Measurements from ENCODE around the gene C8G.
A peak's percentile ranks its signal among the peaks of the same experiment; 100 is the strongest.

C8G gene
- 0 to 1.4 (median 1.0) reads per million in 9 experiments for total RNA-seq

DNA sequence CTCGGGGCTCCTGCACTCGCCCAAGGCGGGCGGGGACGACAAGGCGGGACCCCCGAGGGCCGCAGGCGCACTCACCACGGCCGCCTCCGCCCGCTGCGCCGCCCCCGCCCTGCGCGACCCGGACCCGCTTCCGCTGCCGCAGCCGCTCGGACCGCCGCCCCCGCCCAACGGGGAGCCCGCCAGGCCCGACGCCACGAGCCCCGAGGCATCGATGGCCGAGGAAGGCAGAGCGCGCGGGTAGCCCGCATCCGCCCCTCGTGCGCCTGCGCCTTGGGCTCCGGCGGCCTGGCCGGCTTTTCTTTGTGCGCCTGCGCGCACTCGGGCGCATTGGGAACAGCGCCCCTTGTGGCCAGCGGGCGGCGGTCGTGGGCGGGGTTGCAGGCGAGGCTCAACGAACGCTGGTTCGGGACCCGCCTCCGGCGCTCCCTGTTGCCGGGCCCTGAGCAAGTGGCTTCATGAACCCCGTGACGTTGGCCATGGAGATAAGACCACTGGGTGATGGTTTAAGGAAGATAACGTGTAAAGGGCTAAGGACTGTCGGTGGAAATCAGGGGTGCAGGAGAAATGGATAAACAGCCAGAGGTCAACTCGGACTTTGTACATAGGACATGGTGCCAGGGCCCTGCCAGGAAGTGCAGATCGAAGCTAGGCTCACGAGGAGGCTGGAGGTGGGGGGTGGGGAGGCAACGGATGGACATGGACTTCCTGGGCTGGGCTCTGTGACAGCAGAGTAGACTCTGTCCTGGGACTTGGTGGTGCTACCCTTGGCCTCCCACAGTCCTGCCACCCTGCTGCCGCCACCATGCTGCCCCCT is at the start of gene C8G, which contains the start of gene FBXW5:
TSS of gene C8G (plus strand) at position 725 of the 814 bp plus-strand sequence. CDS start at position 803, 78 bp downstream.
TSS of gene FBXW5 (minus strand) at position 220 of the 814 bp plus-strand sequence. CDS start 655 bp downstream, outside the sequence.
- H3K27me3 Mint-ChIP-seq: no peaks in the 10 kb centered on the region
- no peaks in the 10 kb centered on the region for H3K9me3 Mint-ChIP-seq
- H3K4me1 Mint-ChIP-seq (ENCODE audit: low read depth in 2 of 2): peaks cover 13 to 15% of the 10 kb centered on the region in 2 donors
- H3K27ac Mint-ChIP-seq: peak within 1 kb of the TSS; percentile 88 to 96
- DNase-seq: peak; percentile 90 to 96 (median 93)
- H3K36me3 Mint-ChIP-seq (ENCODE audit: insufficient read depth): peaks cover 45% of the 10 kb centered on the region
- peak within 1 kb of the TSS; percentile 78 to 84 for H3K4me3 Mint-ChIP-seq
- peak; percentile 84 for ATAC-seq (replicated peaks)

DNA sequence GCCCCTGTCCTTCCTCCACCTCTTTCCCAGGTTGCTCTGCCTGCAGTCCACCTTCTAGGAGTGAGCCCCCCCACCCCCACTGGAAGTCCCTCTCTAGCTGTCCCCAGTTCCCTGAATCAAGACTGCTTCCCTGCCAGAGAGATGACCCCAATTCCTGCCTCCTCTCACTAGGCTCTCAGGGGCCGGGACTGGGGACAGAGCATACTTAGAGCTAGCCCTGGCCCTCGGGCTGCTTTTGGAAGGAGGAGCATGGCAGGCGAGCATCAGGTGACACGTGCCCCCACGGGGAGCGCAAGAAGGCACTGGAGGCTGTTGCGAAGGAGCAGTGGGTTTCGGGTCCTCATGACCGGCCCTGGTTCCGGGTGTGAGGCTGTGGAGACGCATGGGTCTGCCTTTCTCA is 49.0 kb upstream of the C8G start:
- Mint-ChIP-seq H3K4me1 (ENCODE audit: low read depth in 2 of 2) (peaks cover 23 to 27% of the 10 kb centered on the region in 2 donors), H3K4me3 (no peak overlapping the region), H3K27ac (no peak overlapping the region), H3K9me3 (no peaks in the 10 kb centered on the region), H3K27me3 (no peaks in the 10 kb centered on the region), H3K36me3 (ENCODE audit: insufficient read depth) (peaks cover 34% of the 10 kb centered on the region)
- DNase-seq: no peak
- ATAC-seq (replicated peaks): no peak

DNA sequence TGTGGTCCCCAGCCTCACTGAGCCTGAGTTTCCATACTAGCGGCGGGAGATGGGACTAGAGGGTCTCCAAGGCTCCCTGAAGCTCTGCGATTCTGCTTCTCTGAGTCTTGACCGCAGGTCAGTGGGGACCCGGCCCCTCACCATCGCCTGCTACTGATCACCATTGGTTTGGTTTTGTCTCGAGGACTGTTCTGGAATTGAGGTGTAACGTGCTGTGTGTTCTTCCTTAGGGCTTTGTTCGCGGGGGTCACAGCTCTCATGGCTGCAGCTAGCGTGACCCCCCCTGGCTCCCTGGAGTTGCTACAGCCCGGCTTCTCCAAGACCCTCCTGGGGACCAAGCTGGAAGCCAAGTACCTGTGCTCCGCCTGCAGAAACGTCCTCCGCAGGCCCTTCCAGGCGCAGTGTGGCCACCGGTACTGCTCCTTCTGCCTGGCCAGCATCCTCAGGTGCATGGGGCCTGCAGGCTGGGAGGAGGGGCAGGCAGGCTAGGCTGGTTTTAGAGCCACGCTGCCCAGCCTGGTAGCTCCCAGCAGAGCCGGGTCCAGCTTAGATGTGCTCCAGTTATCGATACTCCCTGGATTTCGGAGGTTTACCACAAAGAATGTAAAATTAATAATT is 46.5 kb upstream of the C8G start:
- Mint-ChIP-seq H3K36me3 (ENCODE audit: insufficient read depth) (peaks cover 38% of the 10 kb centered on the region), H3K9me3 (no peaks in the 10 kb centered on the region), H3K27me3 (no peaks in the 10 kb centered on the region), H3K4me3 (no peak overlapping the region), H3K27ac (peak overlapping the region; percentile 29 to 68), H3K4me1 (ENCODE audit: low read depth in 2 of 2) (peaks cover 41 to 44% of the 10 kb centered on the region in 2 donors)
- ATAC-seq (replicated peaks) (no peak), DNase-seq (no peak)

DNA sequence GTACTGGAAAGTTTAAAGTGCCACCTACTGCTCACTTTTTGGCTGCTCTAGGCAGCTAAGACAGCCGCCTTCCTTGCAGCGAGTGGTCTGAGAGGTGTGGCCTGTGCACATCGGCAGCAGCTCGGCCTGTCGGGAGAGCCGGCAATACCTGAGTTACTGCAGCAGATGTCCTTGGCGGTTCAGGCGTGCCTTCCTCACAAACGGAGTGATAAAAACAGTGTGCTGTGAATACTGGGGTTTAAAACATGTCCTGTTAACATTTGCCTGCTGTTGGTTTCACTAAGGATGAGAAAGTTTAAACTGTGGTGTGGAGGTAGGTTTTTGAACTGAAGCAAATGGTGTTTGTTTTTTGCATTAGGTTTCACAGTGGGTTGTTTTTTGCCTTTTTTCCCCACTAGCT is 45.8 kb upstream of the C8G start:
- no peak overlapping the region for H3K4me3 Mint-ChIP-seq

DNA sequence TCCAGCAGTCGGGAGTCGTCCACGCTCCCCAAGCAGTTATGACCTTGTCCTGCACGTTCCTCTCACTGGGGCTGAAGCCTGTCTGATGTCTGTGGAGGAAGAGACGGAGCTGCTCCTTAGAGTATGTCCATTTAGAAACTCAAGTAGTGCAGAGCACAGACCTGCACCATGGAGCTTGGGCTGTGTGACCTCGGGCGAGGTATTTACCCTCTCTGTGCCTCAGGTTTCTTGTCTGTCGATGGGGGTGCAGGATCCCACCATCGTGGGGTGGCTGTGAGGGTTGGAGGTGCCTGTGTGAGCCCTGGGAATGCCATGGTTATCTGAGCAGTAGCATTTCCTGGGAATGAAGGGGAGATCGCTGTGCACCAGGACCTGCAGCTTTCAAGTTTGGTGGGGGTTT is 44.5 kb upstream of the C8G start:
- ATAC-seq (replicated peaks) (no peak), DNase-seq (no peak)
- Mint-ChIP-seq H3K4me1 (ENCODE audit: low read depth in 2 of 2) (peaks cover 33 to 35% of the 10 kb centered on the region in 2 donors), H3K9me3 (no peaks in the 10 kb centered on the region), H3K4me3 (peak overlapping the region; percentile 1 to 43), H3K27ac (peak overlapping the region; percentile 98 to 99), H3K27me3 (no peaks in the 10 kb centered on the region), H3K36me3 (ENCODE audit: insufficient read depth) (peaks cover 32% of the 10 kb centered on the region)

More for the DNA sequence above, 45.8 kb upstream of the C8G start:
- ATAC-seq (replicated peaks) (no peak), DNase-seq (no peak)
- H3K4me1 Mint-ChIP-seq (ENCODE audit: low read depth in 2 of 2): peaks cover 40 to 42% of the 10 kb centered on the region in 2 donors
- peaks cover 32% of the 10 kb centered on the region for H3K36me3 Mint-ChIP-seq (ENCODE audit: insufficient read depth)
- H3K27me3 Mint-ChIP-seq: no peaks in the 10 kb centered on the region
- no peaks in the 10 kb centered on the region for H3K9me3 Mint-ChIP-seq
- no peak overlapping the region for H3K27ac Mint-ChIP-seq

DNA sequence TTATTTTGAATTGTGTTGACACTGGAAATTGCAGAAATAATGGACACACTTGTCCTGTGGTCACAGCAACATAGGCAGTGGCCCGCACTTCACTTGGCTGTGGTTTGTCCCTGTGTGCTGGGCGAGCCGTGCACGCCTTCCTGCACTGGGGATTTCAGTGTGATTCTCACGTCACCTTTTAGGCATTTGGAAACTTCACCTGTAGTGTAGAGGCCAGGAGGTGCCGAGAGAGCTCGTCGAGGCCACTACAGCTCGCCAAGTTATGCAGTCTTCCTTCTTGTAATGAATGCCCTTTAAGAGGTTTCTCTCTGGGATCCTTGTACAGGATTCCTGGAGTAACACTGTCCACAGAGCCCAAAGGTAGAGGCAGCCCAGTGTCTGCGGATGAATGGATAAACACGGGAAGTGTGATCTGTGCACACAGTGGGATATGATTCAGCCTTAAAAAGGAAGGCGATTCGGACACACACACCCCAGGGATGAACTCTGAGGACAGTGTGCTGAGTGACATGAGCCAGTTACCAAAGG is 44.0 kb upstream of the C8G start:
- no peak for ATAC-seq (replicated peaks)
- Mint-ChIP-seq H3K9me3 (no peaks in the 10 kb centered on the region), H3K27ac (peak overlapping the region; percentile 98 to 99), H3K4me3 (peak overlapping the region; percentile 43 to 79), H3K36me3 (ENCODE audit: insufficient read depth) (peaks cover 34% of the 10 kb centered on the region), H3K27me3 (no peaks in the 10 kb centered on the region), H3K4me1 (ENCODE audit: low read depth in 2 of 2) (peaks cover 30 to 35% of the 10 kb centered on the region in 2 donors)
- DNase-seq: no peak

DNA sequence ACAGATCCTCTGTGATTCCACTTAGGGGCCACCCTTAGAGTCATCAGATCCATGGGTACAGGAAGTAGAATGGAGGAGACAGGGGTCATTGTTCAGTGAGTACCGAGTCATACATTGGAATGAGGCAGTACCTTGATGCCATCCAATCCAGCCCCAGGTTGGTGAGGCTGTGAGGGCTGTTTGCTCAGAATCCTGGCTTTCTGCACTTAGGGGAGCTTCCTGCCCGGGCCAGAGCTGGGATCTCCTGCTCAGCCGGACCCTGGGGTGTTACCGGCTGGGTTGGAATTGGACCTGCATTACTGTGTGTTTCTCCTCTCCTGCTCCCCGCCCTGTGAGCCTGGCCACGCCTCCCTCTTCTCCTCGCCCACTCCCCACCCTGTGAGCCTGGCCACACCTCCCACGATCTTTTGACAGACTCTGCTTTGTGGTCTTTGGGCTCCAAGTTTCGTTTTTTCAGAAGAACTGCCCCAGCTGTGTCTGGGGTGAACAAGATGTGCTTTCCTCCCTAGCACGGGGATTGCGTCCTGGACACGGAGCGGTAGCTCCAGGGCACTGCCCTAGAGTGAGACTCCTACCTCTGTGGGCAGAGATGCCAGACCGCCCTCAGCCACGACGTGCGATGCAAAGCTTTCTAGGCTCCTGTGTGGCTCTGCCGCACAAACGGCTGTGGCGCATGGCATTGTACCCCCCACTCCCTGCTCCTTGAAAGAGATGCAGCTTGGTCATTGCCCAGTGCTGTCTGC is 43.4 kb upstream of the C8G start:
- Mint-ChIP-seq H3K27ac (peak overlapping the region; percentile 98 to 99), H3K4me1 (ENCODE audit: low read depth in 2 of 2) (peaks cover 28 to 35% of the 10 kb centered on the region in 2 donors), H3K9me3 (no peaks in the 10 kb centered on the region), H3K4me3 (peak overlapping the region; percentile 79 to 85), H3K36me3 (ENCODE audit: insufficient read depth) (peaks cover 34% of the 10 kb centered on the region), H3K27me3 (no peaks in the 10 kb centered on the region)
- peak; percentile 50 for ATAC-seq (replicated peaks)
- peak; percentile 50 to 58 (median 55) for DNase-seq

DNA sequence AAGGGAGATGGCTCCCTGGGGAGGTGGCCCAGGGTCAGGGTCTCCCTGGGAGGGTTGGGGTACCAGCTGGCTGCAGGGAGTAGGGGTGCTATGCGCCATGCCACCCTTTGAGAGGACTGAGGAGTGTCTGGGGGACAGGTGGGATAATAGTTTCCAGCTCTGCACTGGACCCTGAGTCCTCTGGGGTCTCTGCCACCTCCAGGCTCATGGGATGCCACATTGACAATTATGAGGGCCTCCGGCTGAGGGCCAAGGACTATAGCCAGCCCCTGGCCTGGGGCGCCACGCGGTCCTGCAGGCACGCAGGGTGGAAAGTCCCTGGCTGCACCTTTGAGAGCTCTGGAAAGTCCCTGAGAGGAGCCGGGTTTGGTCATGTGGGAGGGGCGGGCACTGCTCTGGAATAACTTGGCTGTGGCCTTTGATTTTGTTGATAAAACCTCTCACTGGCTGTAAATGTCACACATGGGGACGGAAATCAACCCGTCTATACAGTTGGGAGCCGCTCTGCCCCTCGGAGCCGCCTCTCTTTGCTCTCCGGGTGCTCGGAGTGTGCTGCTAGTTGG is 42.7 kb upstream of the C8G start:
- Mint-ChIP-seq H3K4me1 (ENCODE audit: low read depth in 2 of 2) (peaks cover 23 to 30% of the 10 kb centered on the region in 2 donors), H3K27me3 (no peaks in the 10 kb centered on the region)
- peak; percentile 88 for ATAC-seq (replicated peaks)

DNA sequence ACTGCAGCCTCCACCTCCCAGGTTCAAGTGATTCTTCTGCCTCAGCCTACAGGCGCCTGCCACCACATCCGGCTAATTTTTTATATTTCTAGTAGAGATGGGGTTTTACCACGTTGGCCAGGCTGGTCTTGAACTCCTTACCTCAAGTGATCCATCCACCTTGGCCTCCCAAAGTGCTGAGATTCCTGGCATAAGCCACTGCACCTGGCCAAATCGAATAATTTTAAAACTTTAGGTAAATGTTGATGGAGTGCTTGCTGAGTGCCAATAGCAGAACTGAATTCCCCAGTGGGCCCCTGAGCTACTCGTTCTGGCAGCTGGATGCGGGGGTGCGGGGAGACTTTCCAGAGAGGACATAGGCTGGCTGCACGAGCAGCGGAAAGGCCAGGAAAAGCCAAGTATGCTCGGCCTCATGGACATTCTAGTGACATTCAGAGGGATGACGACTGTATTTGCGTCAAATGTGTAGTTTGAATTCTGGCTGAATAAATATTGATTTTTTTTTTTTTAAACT is 41.9 kb upstream of the C8G start:
- peak overlapping the region; percentile 98 to 99 for H3K27ac Mint-ChIP-seq
- H3K9me3 Mint-ChIP-seq: no peaks in the 10 kb centered on the region
- H3K27me3 Mint-ChIP-seq: no peaks in the 10 kb centered on the region
- ATAC-seq (replicated peaks): no peak
- peak overlapping the region; percentile 33 to 85 for H3K4me3 Mint-ChIP-seq
- peaks cover 23 to 30% of the 10 kb centered on the region in 2 donors for H3K4me1 Mint-ChIP-seq (ENCODE audit: low read depth in 2 of 2)
- peak in 1 of 3 experiments; percentile 26 for DNase-seq
- H3K36me3 Mint-ChIP-seq (ENCODE audit: insufficient read depth): peaks cover 36% of the 10 kb centered on the region

More for the DNA sequence above, 42.7 kb upstream of the C8G start:
- peak overlapping the region; percentile 79 to 85 for H3K4me3 Mint-ChIP-seq
- peak overlapping the region; percentile 98 to 99 for H3K27ac Mint-ChIP-seq
- peaks cover 33% of the 10 kb centered on the region for H3K36me3 Mint-ChIP-seq (ENCODE audit: insufficient read depth)
- peak; percentile 78 to 79 (median 79) for DNase-seq
- H3K9me3 Mint-ChIP-seq: no peaks in the 10 kb centered on the region

DNA sequence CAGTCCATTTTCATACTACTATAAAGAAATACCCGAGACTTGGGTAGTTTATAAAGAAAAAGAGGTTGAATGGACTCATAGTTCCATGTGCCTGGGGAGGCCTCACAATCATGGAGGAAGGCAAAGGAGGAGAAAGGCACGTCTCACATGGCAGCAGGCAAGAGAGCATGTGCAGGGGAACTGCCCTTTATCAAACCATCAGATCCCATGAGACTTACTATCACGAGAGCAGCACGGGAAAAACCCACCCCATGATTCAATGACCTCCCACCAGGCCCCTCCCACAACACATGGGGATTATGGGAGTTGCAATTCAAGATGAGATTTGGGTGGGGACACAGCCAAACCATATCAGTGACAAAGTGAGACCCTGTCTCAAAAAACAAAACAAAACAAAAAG is 38.8 kb upstream of the C8G start:
- peak overlapping the region; percentile 70 to 94 for H3K27ac Mint-ChIP-seq
- DNase-seq: no peak

DNA sequence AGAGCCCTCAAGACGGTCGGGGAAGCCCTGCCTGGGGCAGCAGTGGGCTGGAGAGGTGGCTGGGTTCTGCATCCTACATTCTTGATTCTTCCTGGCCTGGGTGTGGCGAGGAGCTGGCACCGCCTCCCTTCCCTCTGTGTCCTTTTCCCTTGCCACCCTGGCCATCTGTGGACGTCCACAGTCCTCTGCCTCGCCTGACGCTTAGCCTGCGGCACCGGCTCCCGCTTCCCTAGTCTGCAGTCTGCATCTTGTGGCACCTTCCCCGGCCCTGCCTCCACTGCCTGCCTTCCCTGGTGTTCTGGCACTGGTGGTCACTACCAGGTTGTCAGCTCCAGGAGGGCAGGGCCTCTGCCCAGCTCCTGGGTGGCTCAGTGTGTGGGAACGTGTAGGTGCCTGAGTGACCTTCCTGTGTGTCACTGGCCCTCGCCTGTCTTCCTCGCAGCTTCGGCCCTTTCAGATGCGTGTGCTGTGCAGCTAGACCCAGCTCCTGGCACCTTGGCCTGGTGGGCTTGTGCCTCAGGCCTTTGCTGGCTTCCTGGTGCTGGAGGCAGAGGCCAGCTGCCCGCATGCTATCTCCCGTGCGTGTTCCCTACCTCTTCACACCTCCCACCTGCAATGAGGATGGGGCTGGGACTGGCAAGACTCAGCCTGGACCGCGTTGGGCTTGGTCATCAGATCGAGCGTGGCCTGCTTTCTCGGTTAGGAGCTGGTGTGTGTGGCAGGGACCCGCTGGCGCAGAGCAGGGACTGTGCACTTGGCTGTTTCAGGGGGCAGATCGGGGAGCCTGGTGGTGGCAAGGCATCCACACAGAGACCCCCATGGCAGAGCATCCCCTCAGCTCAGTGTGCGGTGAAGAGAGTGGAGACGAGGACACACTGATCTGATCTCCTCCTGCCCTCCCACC is 37.8 kb upstream of the C8G start:
- ATAC-seq (replicated peaks) (no peak), DNase-seq (no peak)
- Mint-ChIP-seq H3K4me3 (no peak overlapping the region), H3K9me3 (no peaks in the 10 kb centered on the region), H3K27me3 (no peaks in the 10 kb centered on the region), H3K4me1 (ENCODE audit: low read depth in 2 of 2) (peaks cover 11 to 12% of the 10 kb centered on the region in 2 donors), H3K36me3 (ENCODE audit: insufficient read depth) (peaks cover 36% of the 10 kb centered on the region), H3K27ac (peak overlapping the region; percentile 70 to 80)

More for the DNA sequence above, 38.8 kb upstream of the C8G start:
- Mint-ChIP-seq H3K36me3 (ENCODE audit: insufficient read depth) (peaks cover 35% of the 10 kb centered on the region), H3K4me3 (no peak overlapping the region), H3K27me3 (no peaks in the 10 kb centered on the region), H3K9me3 (no peaks in the 10 kb centered on the region), H3K4me1 (ENCODE audit: low read depth in 2 of 2) (peaks cover 19 to 22% of the 10 kb centered on the region in 2 donors)
- no peak for ATAC-seq (replicated peaks)
